ENCODE data around the gene ADAMTS12. TPM values are rescaled to one million over a fixed set of nuclear protein-coding genes. Genes with fewer than 3 reads are reported as not detected.

ADAMTS12 gene
- total RNA-seq, 4 donors from 2014 or later, result 2.3 to 6.0 (median 4.2) TPM

DNA sequence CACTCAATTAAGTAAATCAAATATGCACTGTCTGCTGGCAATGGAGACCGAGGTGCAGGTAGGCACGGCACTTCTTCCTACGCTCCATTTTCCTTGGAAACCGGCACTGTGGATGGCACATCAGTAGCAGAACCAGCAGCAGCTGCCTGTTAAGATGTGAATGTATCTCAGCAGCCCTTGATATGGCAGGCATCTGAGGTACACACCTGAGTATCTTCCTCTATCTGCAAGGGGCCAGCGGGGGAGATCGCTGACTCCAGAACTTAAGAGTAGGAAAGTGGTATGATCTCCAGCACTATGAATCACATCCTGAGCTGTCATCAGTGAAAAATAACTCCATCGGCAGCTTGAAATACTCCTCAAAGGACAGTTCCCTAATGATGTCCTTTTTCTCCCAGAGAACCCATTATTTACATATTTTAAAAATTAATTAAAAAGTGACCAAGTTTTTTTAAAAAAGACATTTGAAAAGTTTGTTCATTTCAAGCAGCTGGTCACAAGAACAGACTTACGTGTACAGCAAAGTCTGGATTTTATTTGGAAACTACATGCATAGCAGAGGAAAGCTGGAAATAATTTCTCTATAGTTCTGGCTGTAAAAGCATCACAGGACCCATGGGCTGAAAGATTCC, 97.1 kb downstream of the ADAMTS12 start:
- H3K27ac ChIP-seq (replicated peaks in 1 of 4), result no peak overlapping the region
- no peaks in the 10 kb centered on the region for H3K4me1 ChIP-seq
- no peaks in the 10 kb centered on the region for H3K27me3 ChIP-seq
- no peaks in the 10 kb centered on the region for H3K9me3 ChIP-seq
- TF ChIP-seq, protein P1, sequence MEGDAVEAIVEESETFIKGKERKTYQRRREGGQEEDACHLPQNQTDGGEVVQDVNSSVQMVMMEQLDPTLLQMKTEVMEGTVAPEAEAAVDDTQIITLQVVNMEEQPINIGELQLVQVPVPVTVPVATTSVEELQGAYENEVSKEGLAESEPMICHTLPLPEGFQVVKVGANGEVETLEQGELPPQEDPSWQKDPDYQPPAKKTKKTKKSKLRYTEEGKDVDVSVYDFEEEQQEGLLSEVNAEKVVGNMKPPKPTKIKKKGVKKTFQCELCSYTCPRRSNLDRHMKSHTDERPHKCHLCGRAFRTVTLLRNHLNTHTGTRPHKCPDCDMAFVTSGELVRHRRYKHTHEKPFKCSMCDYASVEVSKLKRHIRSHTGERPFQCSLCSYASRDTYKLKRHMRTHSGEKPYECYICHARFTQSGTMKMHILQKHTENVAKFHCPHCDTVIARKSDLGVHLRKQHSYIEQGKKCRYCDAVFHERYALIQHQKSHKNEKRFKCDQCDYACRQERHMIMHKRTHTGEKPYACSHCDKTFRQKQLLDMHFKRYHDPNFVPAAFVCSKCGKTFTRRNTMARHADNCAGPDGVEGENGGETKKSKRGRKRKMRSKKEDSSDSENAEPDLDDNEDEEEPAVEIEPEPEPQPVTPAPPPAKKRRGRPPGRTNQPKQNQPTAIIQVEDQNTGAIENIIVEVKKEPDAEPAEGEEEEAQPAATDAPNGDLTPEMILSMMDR (IDR thresholded peaks at IDR 0.05), result no peak
- TF ChIP-seq EP300 (IDR thresholded peaks at IDR 0.05) (no peak), POLR2AphosphoS5 (IDR thresholded peaks at IDR 0.05) (no peak)
- no peak for DNase-seq (ENCODE audit: extremely low spot score)
- H3K36me3 ChIP-seq, result no peaks in the 10 kb centered on the region
- H3K4me3 ChIP-seq, result no peak overlapping the region
- intact Hi-C loops (cut with DNase I), result no loop called here
- 75% methylated on average over 6 of the region's 8 CpGs for WGBS

DNA sequence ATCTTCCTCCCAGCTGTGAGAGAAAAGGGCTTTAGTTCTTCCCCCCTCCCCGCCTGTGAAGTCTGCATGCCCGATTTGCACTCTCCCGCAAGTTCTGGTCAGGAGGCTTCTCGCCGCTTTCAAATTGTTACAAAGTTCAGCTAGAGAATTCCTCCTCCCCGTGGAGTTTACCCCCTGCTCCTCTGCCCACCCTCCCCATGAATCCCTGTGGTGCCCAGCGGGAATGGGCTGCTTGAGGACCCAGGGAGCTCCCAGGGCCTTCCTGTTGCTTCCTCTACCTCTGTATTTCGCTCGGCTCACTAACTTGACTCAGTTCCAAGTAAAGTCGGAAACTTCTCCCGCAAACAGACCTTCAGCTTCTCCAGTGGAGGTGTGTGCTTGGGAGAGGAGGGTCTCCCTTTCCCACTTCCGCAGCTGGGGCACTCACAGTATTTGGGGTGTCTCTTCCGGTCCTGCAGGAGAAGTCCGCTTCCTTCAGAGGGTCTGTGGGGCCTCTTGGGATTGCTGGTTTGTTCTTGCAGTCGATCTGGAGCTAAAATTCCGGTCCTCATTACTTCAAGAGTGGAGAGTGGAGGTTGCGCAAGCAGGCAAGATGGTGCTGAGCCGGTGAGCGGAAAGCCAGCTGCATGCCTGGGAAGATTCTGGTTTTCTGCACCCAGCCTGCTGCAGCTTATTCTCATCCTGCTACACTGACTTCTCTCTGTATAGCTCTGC, 97.8 kb downstream of the ADAMTS12 start:
- Histone ChIP-seq H3K36me3 (no peaks in the 10 kb centered on the region), H3K27me3 (no peaks in the 10 kb centered on the region), H3K4me1 (no peaks in the 10 kb centered on the region), H3K9me3 (no peaks in the 10 kb centered on the region), H3K27ac (replicated peaks in 1 of 4) (no peak overlapping the region), H3K4me3 (no peak overlapping the region)
- WGBS, result 89% methylated on average over 18 of the region's 19 CpGs
- no peak for DNase-seq (ENCODE audit: extremely low spot score)
- no peak for TF ChIP-seq EP300 (IDR thresholded peaks at IDR 0.05)
- intact Hi-C loops (cut with DNase I), result no loop called here

DNA sequence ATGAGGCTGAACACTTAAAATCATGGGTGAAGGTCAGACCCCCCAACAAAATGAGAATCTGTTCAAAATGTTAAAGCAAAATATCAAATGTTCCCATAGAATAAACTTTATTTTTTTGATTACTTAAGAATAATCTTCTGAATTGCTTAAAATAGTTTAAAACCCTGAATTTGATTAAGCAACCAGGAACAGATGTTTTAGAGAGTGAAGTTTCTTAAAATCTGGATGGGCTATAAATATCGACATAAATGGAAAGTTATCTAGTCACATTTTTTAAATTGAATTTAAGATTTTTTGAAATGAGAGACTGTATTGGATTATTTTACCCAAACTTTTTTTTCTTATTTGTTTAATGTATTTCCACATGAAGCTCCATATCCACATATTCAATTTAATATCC, 98.5 kb downstream of the ADAMTS12 start:
- H3K27me3 ChIP-seq, result no peaks in the 10 kb centered on the region
- TF ChIP-seq EP300 (IDR thresholded peaks at IDR 0.05) (no peak), POLR2A (IDR thresholded peaks at IDR 0.05; ENCODE audit: low read depth) (no peak), POLR2AphosphoS5 (IDR thresholded peaks at IDR 0.05) (no peak)
- TF ChIP-seq, protein P1 (IDR thresholded peaks at IDR 0.05), result no peak
- intact Hi-C loops (cut with DNase I), result no loop called here
- no peaks in the 10 kb centered on the region for H3K36me3 ChIP-seq
- H3K4me3 ChIP-seq, result no peak overlapping the region
- WGBS, result 92% methylated on average over 1 of the region's 1 CpG
- no peaks in the 10 kb centered on the region for H3K9me3 ChIP-seq
- DNase-seq (ENCODE audit: extremely low spot score), result no peak
- H3K4me1 ChIP-seq, result no peaks in the 10 kb centered on the region
- no peak overlapping the region for H3K27ac ChIP-seq (replicated peaks in 1 of 4)

DNA sequence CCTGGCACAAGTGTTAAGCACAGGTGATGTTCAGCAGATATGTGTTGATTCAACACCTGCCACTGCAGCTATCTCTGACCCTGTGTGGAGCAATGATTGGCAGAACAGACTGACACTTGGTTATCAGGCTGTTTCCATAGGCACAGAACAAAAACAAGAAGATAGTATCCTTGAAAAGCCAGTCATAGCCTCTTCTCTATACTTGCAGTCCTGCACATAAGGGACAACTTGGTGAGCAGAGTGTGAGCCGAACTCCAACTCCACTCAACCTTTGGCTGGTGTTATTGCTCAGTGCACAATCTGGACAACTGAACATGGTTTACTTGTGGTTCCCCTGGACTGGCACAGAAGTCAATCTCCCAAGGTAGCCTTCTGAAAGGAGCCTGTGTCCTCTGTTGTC, 99.2 kb downstream of the ADAMTS12 start:
- no peak overlapping the region for H3K27ac ChIP-seq (replicated peaks in 1 of 4)
- WGBS, result no CpG with 5 or more reads among the region's 1 CpG

DNA sequence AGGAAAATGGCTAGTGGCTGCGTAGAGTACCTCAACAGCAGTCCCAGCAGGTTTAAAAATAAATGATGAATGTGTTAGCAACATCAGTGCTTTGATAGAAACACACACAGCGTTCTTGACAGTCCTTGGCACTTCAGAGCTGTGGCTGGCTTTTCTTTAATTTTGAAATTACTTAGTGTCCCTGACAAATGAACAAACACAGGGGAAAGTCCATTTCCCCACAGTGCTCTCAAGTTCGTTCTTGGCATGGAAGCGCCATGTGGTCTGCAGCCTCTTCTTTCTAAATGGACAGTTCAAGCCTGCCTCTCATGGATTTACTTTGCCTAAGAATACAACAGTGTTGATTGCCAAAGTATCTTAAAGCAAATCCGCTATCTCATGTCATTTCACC, 102.2 kb downstream of the ADAMTS12 start:
- Histone ChIP-seq H3K27ac (replicated peaks in 1 of 4) (no peak overlapping the region), H3K4me3 (no peak overlapping the region), H3K9me3 (peaks cover 0 to 11% (median 0%) of the 10 kb centered on the region in 4 donors), H3K4me1 (no peaks in the 10 kb centered on the region), H3K36me3 (no peaks in the 10 kb centered on the region), H3K27me3 (no peaks in the 10 kb centered on the region)
- no peak for TF ChIP-seq EP300 (IDR thresholded peaks at IDR 0.05)
- no peak for TF ChIP-seq POLR2AphosphoS5 (IDR thresholded peaks at IDR 0.05)
- TF ChIP-seq, protein P1 (IDR thresholded peaks at IDR 0.05), result no peak
- 66% methylated on average over 5 of the region's 5 CpGs for WGBS
- no peak for DNase-seq (ENCODE audit: extremely low spot score)
- intact Hi-C loops (cut with DNase I), result no loop called here

More for the DNA sequence above, 99.2 kb downstream of the ADAMTS12 start:
- Histone ChIP-seq H3K36me3 (no peaks in the 10 kb centered on the region), H3K4me3 (no peak overlapping the region), H3K27me3 (no peaks in the 10 kb centered on the region), H3K9me3 (no peaks in the 10 kb centered on the region), H3K4me1 (no peaks in the 10 kb centered on the region)
- TF ChIP-seq, protein P1 (IDR thresholded peaks at IDR 0.05), result no peak
- TF ChIP-seq POLR2A (IDR thresholded peaks at IDR 0.05; ENCODE audit: low read depth), result no peak
- TF ChIP-seq POLR2AphosphoS5 (IDR thresholded peaks at IDR 0.05), result no peak
- TF ChIP-seq EP300 (IDR thresholded peaks at IDR 0.05), result no peak
- DNase-seq (ENCODE audit: extremely low spot score), result no peak
- intact Hi-C loops (cut with DNase I), result no loop called here
